GM19035 (cell line): Measurements from ENCODE around the gene GPRIN2.
"Not testable (repeated sequence)": the region's sequence is repeated elsewhere in the genome, so short reads cannot be mapped to it uniquely, and the experiment has no call there.

Experiments used
- ATAC-seq: cut with Tn5 transposase; IDR thresholded peaks from one replicate; pipeline ENCODE4 v1.9.1; 2021; ENCODE audit not compliant: unreplicated experiment

GPRIN2 gene

GRCh38 chr10:46570655-46571054, 14.2 kb upstream of the GPRIN2 start:
- not testable (repeated sequence) for ATAC-seq

GRCh38 chr10:46567151-46567550, 10.7 kb upstream of the GPRIN2 start:
- not testable (repeated sequence) for ATAC-seq

- not testable (repeated sequence) for ATAC-seq
These were observed 9.3 kb upstream of the GPRIN2 start for GRCh38 chr10:46565591-46566332.

- no peak for ATAC-seq
These were observed 4.5 kb upstream of the GPRIN2 start for GRCh38 chr10:46560952-46561351.

GRCh38 chr10:46560381-46560780, 3.9 kb upstream of the GPRIN2 start:
- ATAC-seq, result no peak

GRCh38 chr10:46559231-46559671, 2.8 kb upstream of the GPRIN2 start:
- no peak for ATAC-seq

- ATAC-seq, result no peak
These were observed 2.1 kb upstream of the GPRIN2 start for GRCh38 chr10:46558392-46559185.

- ATAC-seq, result no peak
These were observed 1.6 kb upstream of the GPRIN2 start for GRCh38 chr10:46558122-46558391.

- no peak for ATAC-seq
These were observed 1.1 kb upstream of the GPRIN2 start for GRCh38 chr10:46557319-46558121.

GRCh38 chr10:46555713-46556514, 544 bp downstream of the GPRIN2 start:
- no peak for ATAC-seq

- no peak for ATAC-seq
These were observed 1.1 kb downstream of the GPRIN2 start for GRCh38 chr10:46555366-46555712.

- ATAC-seq, result no peak
These were observed 2.2 kb downstream of the GPRIN2 start for GRCh38 chr10:46554166-46554781.

GRCh38 chr10:46553238-46554049, 3.0 kb downstream of the GPRIN2 start:
- ATAC-seq, result no peak

GRCh38 chr10:46552526-46553237, 3.8 kb downstream of the GPRIN2 start:
- no peak for ATAC-seq

- no peak for ATAC-seq
These were observed 4.5 kb downstream of the GPRIN2 start for GRCh38 chr10:46551701-46552525.

GRCh38 chr10:46550795-46551700, 5.4 kb downstream of the GPRIN2 start:
- ATAC-seq, result no peak
